Raji (cell line): ENCODE results near the gene ITGB3BP.

Experiments used
- POLR2A ChIP-seq: IDR thresholded peaks from 2 replicates; pipeline ENCODE4 v1.6.1; 2011; ENCODE audit warnings: low read depth, low read length, control low read depth; ENCODE audit not compliant: insufficient read depth

ITGB3BP gene, protein sequence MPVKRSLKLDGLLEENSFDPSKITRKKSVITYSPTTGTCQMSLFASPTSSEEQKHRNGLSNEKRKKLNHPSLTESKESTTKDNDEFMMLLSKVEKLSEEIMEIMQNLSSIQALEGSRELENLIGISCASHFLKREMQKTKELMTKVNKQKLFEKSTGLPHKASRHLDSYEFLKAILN

DNA sequence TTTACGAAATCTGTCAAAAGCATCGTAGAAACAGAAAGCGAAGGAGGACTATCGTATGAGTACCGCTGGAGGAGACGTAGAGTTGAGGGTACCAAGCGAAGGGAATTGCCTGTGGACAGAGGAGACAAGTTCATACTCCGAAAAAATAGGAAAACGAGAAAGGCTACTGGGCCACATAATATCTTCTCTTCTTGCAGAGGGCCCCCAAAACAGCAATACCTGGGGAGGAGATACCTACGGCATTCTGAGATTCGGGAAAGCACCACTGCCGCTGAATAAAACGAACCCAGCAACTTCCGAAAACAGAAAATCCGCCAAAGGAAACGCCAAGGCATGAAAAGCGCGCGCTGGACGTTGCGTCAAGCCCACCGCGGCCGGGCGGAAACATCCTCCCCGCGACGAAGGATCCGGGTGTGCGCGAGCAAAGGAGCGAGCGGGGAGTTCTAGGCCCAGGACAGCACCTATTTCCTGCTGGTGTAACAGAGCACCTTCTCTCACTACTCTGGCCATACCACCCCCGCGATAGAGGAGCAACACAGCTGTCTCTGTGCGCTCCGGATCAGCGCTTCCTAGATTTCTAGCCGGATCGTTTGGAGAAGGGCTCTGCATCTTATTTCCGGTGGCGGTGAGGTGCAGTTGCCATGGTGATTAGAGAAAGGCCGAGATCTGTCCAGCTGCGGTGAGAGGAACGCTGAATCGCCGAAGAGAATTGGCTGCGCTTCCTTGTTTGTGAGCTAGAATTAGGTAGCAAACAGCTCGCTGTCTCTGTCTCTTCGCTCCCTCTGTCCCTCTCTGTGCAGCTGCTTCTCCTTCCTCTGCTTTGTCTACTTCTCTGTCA, at the start of gene ITGB3BP, which contains the start of gene EFCAB7:
Gene ITGB3BP, minus strand, starts transcription at position 335 of the 838 bp plus-strand sequence. Its CDS starts 92 bp downstream, at position 243.
Gene EFCAB7, plus strand, starts transcription at position 635 of the 838 bp plus-strand sequence. CDS start 2,048 bp downstream, outside the sequence.
- TF ChIP-seq POLR2A = peak; percentile 71

DNA sequence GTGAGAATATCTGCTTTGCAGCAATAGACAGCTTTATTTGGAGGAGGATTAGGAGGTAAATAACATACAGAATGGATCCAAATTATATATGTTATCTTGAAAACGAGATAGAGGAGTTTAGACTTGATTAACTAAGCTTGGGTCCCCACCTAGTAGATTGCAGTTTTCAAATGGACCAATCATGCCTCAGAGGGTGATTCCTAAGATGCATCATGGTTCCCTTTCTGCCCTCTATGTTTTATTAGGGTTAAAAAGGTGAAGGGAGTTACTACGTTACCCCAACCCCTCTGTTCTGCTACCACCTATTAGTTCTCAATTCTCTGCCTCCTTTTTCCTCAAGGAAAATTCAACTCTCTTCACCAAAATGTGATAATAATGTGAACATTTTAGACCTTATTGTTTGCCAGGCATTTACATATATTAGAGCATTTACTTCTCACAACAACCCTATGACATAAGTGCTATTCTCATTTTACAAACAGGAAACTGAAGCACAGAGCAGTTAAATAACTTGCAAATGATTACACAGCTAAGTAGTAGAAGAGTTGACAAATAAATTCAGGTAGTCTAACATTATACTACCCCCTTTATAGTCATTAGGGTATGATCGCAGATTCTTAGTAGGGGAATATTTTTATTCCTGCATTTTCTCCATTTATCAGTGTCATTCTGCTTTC, 46.8 kb upstream of the ITGB3BP start:
- no peak for TF ChIP-seq POLR2A

DNA sequence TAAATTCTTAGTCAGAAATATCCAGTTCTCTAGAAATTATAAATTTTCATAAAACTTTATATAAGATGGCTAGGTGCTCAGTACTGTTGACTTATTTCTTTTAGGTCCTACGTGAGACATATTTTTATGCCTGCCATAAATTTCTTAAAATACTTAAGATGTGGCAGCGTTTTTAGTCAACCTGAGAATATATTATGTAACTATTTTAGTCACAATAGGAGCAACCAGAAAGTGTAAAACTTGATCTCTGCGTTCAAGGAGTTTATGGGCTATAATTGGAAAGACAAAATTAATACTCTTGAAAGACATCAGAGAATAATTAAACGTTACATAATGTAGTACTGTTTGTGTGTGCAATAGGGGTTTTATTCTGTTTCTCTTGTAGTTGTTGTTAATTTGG, 46.0 kb upstream of the ITGB3BP start:
- TF ChIP-seq POLR2A = no peak

DNA sequence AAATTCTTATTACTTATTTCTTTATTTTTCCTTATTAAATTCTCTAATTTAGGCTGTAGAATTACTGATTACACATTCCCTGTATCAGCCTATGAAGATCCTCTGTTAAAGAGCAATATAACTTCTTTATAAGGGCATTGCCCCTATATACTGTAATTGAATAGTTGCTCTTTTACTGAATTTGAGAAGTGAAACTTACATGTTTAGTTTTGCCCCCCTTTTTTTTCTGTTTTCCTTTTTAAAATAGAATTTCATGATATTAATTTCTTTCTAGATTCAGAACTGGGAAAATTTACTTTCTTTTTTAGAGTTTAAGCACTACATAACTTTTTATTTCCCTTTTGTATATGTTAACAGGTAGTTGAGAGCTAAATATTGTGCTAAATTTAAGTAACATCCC, 40.7 kb upstream of the ITGB3BP start:
- no peak for TF ChIP-seq POLR2A

DNA sequence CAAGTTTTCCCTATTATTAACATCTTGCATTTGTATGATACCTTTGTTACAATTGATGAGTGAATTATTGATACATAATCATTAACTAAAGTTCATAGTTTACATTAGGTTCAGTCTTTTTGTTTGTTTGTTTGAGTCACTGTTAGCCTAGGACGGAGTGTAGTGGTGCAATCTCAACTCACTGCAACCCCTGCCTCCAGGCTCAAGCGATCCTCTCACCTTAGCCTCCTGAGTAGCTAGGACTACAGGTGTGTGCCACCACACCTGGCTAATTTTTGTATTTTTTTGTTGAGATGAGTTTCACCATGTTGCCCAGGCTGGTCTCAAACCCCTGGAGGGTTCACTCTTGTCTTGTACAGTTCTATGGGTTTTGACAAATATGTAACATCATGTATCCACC, 36.3 kb upstream of the ITGB3BP start:
- no peak for TF ChIP-seq POLR2A

DNA sequence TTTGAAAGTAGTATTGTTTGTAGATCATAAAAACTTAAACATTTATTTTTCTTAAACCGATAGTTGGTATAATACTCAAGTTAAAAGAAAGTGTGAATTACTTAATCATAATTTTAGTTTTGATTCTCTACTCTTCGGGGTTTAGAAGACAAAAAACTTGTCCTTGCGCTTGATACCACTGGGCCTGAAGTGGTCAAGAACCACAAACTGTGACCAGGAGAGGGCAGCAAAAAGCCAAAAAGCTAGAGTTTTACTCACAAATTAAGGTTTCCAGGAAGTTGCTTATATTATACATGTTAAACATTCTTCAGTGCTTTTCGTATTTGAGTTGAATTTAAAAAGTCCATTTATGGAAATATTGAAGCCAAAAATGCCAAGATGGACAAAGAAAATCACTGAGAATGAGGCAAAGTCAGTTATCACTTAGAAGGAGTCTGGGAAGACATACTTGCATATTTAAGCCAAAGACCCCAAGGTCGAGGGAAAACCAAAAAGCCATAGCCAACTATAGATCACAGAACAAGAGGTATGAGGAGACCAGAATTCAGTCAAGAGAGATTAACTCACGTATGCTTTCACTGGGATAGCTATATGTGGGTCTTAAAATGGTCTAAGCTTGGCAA, 34.5 kb upstream of the ITGB3BP start:
- no peak for TF ChIP-seq POLR2A

DNA sequence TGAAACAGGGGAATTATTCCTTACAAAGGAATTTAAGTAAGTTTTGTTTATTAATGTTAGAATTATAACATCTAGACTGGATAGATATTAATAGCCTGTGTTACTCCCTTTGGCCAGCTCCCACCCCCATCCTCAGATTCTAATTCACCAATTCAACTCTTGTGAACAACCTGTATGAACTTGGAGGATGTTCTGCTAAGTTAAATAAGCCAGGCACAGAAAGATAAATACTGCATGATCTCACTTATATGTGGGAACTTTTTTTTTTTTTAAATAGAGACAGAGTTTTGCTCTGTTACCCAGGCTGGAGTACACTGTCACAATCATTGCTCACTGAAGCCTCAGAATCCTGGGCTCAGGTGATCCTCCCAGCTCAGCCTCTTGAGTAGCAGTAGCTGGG, 32.5 kb upstream of the ITGB3BP start:
- no peak for TF ChIP-seq POLR2A

DNA sequence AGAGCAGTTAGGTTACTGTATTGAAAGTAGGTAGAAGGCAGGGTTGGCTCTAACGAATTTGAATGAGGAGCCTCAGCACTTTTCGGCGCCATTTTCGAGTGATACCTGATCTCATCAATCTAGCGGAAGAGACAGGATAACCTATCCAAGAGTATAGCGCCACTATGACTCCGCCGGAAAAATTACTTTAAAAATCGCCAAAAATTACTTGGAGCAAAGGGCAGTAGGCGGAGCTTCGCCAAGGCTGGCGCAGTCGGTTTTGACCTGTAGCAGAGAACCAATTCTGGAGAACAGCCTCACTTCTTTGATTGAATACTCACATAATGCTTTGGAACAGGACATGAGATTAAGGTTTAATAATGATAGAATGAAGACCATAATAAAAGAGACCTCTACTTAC, 25.9 kb upstream of the ITGB3BP start:
- TF ChIP-seq POLR2A = no peak

DNA sequence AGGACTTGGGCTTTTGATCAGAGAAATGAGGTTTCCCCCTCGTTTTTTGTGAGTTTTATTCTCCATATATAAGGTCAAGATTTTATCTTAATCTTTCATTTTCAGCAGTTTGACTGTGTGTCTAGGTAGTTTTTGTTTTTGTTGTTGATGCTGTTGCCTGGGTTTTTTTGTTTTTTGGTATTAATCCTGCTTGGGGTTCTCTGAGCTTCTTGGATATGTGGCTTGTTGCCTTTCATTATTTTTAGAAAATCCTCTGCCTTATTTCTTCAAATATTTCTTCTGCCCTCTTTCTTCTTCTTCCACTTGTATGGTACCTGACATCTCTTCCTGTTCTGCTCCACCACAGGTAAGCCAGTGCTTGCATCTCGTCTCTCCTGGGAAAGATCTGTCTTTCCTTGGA, 25.3 kb upstream of the ITGB3BP start:
- TF ChIP-seq POLR2A = no peak

DNA sequence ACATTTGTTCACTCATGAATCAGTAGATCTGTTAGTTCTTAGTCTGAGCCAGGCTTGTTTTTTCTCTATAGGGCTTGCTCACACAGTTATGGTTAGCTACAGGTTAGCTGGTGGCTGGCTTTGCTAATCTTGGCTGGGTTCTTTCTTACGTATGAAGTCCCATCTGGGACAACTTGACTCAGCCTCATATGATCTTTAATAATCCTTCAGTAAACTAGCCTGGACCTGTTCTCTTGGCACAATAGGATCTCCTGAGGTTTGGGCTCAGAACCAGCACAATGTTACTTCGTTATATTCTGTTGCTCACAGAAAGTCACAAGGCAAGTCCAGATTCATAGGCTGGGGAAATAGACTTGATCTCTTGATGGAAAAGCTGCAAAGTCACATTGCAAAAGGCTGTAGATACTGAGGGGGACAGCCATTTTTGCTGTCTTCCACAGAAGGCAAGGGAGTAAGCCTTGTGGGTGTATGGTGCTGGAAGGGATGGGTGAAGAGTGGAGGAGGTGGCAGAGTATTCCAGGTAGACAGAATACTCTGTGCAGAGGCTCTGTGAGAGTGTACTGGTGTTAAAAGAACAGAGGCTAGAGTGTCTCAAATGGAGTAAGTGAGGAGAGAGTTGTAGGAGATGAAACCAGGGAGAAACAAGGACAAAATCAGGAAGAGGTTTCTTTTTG, 24.7 kb upstream of the ITGB3BP start:
- TF ChIP-seq POLR2A = no peak

DNA sequence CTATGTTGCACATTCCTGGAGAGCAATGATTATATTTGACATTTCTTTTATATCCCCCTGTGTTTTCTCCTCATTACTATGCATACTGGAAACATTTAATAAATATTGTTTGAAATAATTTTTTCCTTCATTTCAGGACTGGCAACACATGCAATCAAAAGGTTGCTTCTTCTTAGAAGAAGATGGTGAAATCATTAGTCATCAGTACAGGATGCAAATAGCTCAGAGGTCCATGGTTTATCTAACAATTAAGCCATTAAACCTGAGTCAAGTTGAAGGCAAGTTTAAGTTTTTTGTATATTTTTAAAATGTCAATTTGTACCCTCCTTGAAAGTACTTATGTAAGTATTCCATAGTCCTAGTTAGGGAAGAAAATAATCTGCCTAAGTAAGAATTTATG, 22.8 kb upstream of the ITGB3BP start:
- TF ChIP-seq POLR2A = no peak

DNA sequence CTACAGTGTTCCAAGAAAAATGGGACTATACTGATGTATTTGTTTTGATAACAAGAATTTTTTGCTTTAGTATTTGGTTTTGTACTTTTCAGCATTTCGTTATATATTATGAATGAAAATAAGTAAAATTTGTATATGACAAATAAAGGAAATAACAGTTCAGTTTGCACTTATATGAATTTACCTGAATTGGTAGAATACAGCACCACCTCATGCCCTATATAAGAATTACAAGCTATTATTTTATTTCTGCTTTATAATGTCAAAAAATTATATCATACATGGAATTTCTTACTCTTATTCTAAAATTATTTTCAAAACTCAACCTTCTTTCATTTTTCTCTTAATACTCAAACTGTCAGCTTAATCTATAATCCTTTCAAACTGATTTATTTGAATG, 14.9 kb upstream of the ITGB3BP start:
- TF ChIP-seq POLR2A = no peak

DNA sequence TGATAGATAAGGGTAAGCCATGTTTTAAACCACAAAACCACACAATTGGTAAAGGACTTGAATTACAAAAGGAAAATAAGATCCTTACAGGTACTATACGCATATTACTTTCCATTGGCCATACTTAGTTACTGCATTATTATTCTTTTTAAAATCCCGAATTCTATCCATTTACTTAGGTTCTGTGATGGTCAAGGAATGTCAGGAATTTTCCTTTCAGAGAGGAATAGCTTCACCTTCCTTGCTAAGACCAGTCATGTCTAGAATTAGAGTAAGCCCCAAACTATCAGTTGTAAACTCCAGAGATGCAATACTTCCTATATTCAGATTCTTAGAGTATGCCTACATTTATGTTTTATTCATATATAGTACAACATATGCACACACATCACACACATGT, 14.0 kb upstream of the ITGB3BP start:
- TF ChIP-seq POLR2A = no peak

DNA sequence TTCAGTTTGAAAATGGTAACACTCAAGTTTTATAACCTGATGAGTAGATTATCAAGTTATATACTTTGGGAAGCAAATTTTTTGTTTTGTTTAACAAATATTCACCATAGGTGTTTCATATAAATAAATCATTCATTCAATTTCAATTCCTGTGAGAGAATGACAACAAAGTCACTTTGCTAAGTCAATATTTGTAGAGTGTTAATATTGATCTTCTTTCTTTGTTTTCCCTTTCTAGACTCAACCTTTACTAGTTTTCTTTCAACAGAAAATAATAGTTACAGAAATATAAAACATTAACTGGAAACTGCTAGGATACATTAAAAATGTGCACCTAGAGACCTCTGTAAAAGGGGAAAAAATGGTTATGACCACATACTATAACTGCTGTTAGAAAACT, 11.4 kb upstream of the ITGB3BP start:
- TF ChIP-seq POLR2A = no peak

DNA sequence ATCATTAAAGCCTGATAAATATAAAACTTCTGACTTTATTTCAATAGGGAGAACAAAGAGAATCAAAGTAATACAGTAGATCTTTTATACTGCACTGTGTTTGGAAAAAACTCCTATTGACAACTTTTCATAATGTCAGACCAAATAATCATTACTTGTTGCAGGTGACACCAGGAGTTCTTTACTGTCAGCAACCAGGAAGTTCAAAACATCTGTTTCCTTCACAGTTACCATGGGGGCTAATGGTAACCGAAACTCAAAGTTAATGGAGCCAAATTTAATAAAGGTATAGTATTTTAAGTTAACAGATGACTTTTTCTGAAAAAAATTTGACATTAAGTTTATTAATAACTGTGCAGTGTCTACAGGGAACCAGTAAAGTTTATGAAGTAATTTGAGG, 10.9 kb upstream of the ITGB3BP start:
- no peak for TF ChIP-seq POLR2A

DNA sequence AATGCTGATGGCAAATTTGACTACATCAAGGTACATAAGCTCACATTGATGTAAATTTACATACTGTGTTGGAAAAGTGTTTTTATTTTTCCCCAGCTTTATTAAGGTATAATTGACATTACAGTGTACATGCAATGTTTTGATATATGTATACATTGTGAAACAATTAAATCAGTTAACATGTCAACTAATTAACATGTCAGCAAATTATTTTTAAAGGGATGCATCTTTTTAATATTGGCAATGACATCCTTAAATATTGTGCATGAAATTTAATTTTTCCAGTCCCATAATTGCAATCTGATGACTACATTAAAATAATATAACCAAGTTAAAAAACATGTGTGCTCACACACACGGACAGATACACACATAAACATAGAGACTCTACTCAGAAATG, 9.7 kb upstream of the ITGB3BP start:
- no peak for TF ChIP-seq POLR2A

DNA sequence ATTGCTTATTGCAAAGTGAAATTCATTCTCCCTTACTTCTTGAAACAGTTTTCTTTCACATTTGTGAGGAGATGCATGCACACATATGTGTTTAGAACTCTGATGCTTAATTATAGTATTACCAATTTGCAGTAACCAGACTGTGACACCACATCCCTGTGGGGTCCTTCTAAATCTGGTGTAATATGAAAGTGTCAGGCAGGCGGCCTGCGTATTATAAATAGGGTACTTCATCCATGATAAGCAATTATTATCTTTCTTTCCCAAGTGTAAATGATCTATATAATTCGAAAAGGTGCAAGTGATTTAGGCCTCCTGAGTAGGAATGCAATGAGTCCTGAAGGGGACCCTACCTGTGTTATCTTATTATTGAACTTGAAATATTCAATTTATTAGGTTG, 1.2 kb upstream of the ITGB3BP start:
- TF ChIP-seq POLR2A = no peak
